ENCODE measurements around the gene POMT1. TPM values are rescaled to one million over a fixed set of nuclear protein-coding genes. Genes with fewer than 3 reads are reported as not detected.
A peak's percentile ranks its signal among the peaks of the same experiment; 100 is the strongest.

POMT1 gene
- total RNA-seq, 1 experiment from 2014 or later, result 34.1 TPM

GRCh38 chr9:131467214-131467935, 35.3 kb upstream of the POMT1 start:
- peak overlapping the region; percentile 15 to 85 (median 74); a peak in 3 of 7 replicates for H3K27ac Mint-ChIP-seq
- no peaks in the 10 kb centered on the region for H3K9me3 ChIP-seq (ENCODE audit: control insufficient read depth, low read depth, low read length)

More at GRCh38 chr9:131467214-131467935, 35.3 kb upstream of the POMT1 start:
- Histone ChIP-seq H4K5ac (ENCODE audit: insufficient read length, low read depth, low read length) (no peak overlapping the region), H2BK120ac (ENCODE audit: low read depth, low read length, poor library complexity, severe bottlenecking) (no peak overlapping the region), H3K4me2 (ENCODE audit: insufficient read depth, insufficient read length, low read length) (no peak overlapping the region), H3K79me1 (ENCODE audit: insufficient read depth, low read depth, low read length, poor library complexity, severe bottlenecking) (no peaks in the 10 kb centered on the region), H3K23me2 (ENCODE audit: insufficient read length, low read depth, low read length, poor library complexity, severe bottlenecking) (no peaks in the 10 kb centered on the region), H3K9ac (ENCODE audit: extremely low read depth, insufficient read length, low read length) (no peak overlapping the region), H2AK5ac (ENCODE audit: insufficient read length, low read length) (no peak overlapping the region), H3T11ph (ENCODE audit: low read length) (no peak overlapping the region), H2BK15ac (ENCODE audit: low read depth, low read length) (no peak overlapping the region), H3K14ac (ENCODE audit: insufficient read depth, low read length) (no peak overlapping the region), H3K27me3 (ENCODE audit: insufficient read depth, low read length) (no peaks in the 10 kb centered on the region), H2AFZ (ENCODE audit: low read length) (no peak overlapping the region), H4K91ac (ENCODE audit: insufficient read length, low read depth, low read length) (no peak overlapping the region), H2BK12ac (ENCODE audit: insufficient read length, low read depth, low read length) (no peak overlapping the region), H4K8ac (replicated peaks; ENCODE audit: insufficient read length, low read depth, low read length) (no peak overlapping the region), H4K20me1 (ENCODE audit: control insufficient read depth, insufficient read depth, insufficient read length) (no peaks in the 10 kb centered on the region), H3K4ac (ENCODE audit: low read depth, low read length) (no peak overlapping the region), H3K79me2 (ENCODE audit: insufficient read depth, low read length) (no peaks in the 10 kb centered on the region), H3K56ac (ENCODE audit: insufficient read length, low read depth, low read length) (no peak overlapping the region), H3K18ac (ENCODE audit: insufficient read length, low read depth, low read length) (no peak overlapping the region), H2BK20ac (ENCODE audit: low read depth, low read length, poor library complexity, severe bottlenecking) (no peak overlapping the region), H3K27ac (ENCODE audit: insufficient read length, low read depth, low read length) (no peak overlapping the region), H3K23ac (ENCODE audit: insufficient read length, low read depth, low read length) (no peak overlapping the region), H2BK5ac (ENCODE audit: insufficient read length, low read length) (no peak overlapping the region), H3K4me1 (ENCODE audit: insufficient read depth, low read length) (no peaks in the 10 kb centered on the region)
- no peaks in the 10 kb centered on the region for H3K27me3 Mint-ChIP-seq (ENCODE audit: low read depth)
- no CpG with 5 or more reads among the region's 13 CpGs for WGBS (ENCODE audit: extremely low coverage, insufficient read length, low lambda C conversion rate)
- H3K36me3 Mint-ChIP-seq (ENCODE audit: insufficient read depth in 1 of 3, low read depth in 3 of 3), result peaks cover 65 to 88% (median 88%) of the 10 kb centered on the region in 3 experiments
- H3K4me3 Mint-ChIP-seq, result no peak overlapping the region
- TF ChIP-seq CTCF (conservative IDR thresholded peaks at IDR 0.05), result no peak
- H3K9me3 Mint-ChIP-seq, result no peaks in the 10 kb centered on the region
- no peak for DNase-seq
- H3K4me1 Mint-ChIP-seq, result no peaks in the 10 kb centered on the region

All from H9 (cell line).